K562 (cell line): ENCODE measurements around the gene SUGP1. TPM values are rescaled to one million over a fixed set of nuclear protein-coding genes. Genes with fewer than 3 reads are reported as not detected.

ENCODE experiments used
- ATAC-seq: fragments of 200-7000 bp; cut with Tn5 transposase; 3 replicates; pipeline ENCODE4 v1.9.1; 2020; ENCODE audit warnings: moderate library complexity
- BruUV-seq: library from RNA; stranded (reverse); fragments of 400-500 nt; replicated peaks from 2 replicates; lab custom pipeline; 2021; lab: Mats Ljungman, UMichigan
- CTCF ChIA-PET: fragments of 300-600 bp; formaldehyde crosslinking; extraction: SDS; loops from one replicate; lab custom pipeline; 2021; ENCODE audit warnings: low intra/inter-chr PET ratio; lab: Yijun Ruan, JAX
- POLR2A ChIA-PET: fragments of 300-600, 350-650 bp; sonication (Branson Sonifier 250); formaldehyde crosslinking; extraction: SDS; loops from one replicate; lab custom pipeline; 2021; ENCODE audit warnings: antibody characterized with exemption, inconsistent platforms; lab: Yijun Ruan, JAX
- DNase-seq, 4 experiments: peaks; one replicate each; pipeline versions ENCODE4 v3.0.0 to v3.0.0-alpha.2; 2011 to 2018; ENCODE audit warnings: low spot score in 3 of 4, mixed read lengths in 3 of 4; ENCODE audit errors: extremely low read depth in 1 of 4
- FAIRE-seq: peaks from 2 replicates; lab custom pipeline; 2011; peaks lifted over from hg19 to GRCh38; lab: Jason Lieb, UNC
- H2AFZ ChIP-seq: 2 replicates; pipeline ENCODE4 v1.6.0; 2011; ENCODE audit warnings: low read depth, low read length, control low read depth, inconsistent platforms
- H3K27ac ChIP-seq: fragments of 200-600 bp; 3 replicates; pipeline ENCODE4 v1.8.0; 2011; ENCODE audit warnings: low read depth, mild to moderate bottlenecking, control low read depth, inconsistent platforms, low read length, moderate library complexity, mixed read lengths; ENCODE audit errors: extremely low read depth
- H3K27me3 ChIP-seq, 2 experiments: fragments of 300-600 bp in 1 of 2; 2 replicates in 1 of 2; 3 replicates in 1 of 2; pipeline versions ENCODE4 v1.6.0 to v1.8.0; 2011; ENCODE audit warnings: inconsistent platforms in 2 of 2, low read length in 2 of 2, mild to moderate bottlenecking in 1 of 2, mixed read lengths in 1 of 2, moderate library complexity in 1 of 2; ENCODE audit not compliant: control insufficient read depth in 2 of 2, insufficient read depth in 2 of 2
- H3K36me3 ChIP-seq: fragments of 300-600 bp; 3 replicates; pipeline ENCODE4 v1.8.0; 2011; ENCODE audit warnings: mild to moderate bottlenecking, low read length, inconsistent platforms; ENCODE audit not compliant: control insufficient read depth, insufficient read depth
- H3K4me1 ChIP-seq, 2 experiments: fragments of 200-600 bp in 1 of 2; replicated peaks in 1 of 2; 2 replicates in 1 of 2; 3 replicates in 1 of 2; pipeline versions ENCODE4 v1.5.1 to v1.8.0; 2011; ENCODE audit warnings: inconsistent platforms in 2 of 2, low read length in 2 of 2, mild to moderate bottlenecking in 1 of 2, mixed read lengths in 1 of 2, moderate library complexity in 1 of 2; ENCODE audit not compliant: control insufficient read depth in 2 of 2, insufficient read depth in 2 of 2
- H3K4me2 ChIP-seq: 2 replicates; pipeline ENCODE4 v1.6.1; 2011; ENCODE audit warnings: low read length, control low read depth, inconsistent platforms, mixed read lengths; ENCODE audit not compliant: insufficient read depth
- H3K4me3 ChIP-seq: fragments of 200-600 bp; sonication (generic), shearing (Covaris generic); 2 replicates; pipeline ENCODE4 v1.5.1; 2016; ENCODE audit warnings: control low read depth, inconsistent platforms
- H3K79me2 ChIP-seq: fragments of 200-600 bp; 3 replicates; pipeline ENCODE4 v1.8.0; 2011; ENCODE audit warnings: low read length, inconsistent platforms; ENCODE audit not compliant: control insufficient read depth, insufficient read depth
- H3K9ac ChIP-seq, 2 experiments: 2 replicates each; pipeline versions ENCODE4 v1.6.0 to v1.6.1; 2011; ENCODE audit warnings: low read depth in 2 of 2, low read length in 2 of 2, control low read depth in 1 of 2, inconsistent platforms in 1 of 2, mild to moderate bottlenecking in 1 of 2, mixed read lengths in 1 of 2; ENCODE audit not compliant: insufficient read depth in 1 of 2
- H3K9me1 ChIP-seq: one replicate; pipeline ENCODE4 v1.6.0; 2011; ENCODE audit warnings: inconsistent platforms, mild to moderate bottlenecking, low read length, moderate library complexity; ENCODE audit not compliant: control insufficient read depth, insufficient read depth
- H3K9me3 ChIP-seq: replicated peaks from 2 replicates; pipeline ENCODE4 v1.5.1; 2011; ENCODE audit warnings: low read depth, low read length, inconsistent platforms; ENCODE audit not compliant: control insufficient read depth, insufficient read depth
- H4K20me1 ChIP-seq: replicated peaks from 2 replicates; pipeline ENCODE4 v1.6.1; 2011; ENCODE audit warnings: low read length, inconsistent platforms, mixed read lengths; ENCODE audit not compliant: control insufficient read depth, insufficient read depth
- ATF2 ChIP-seq: sonication (generic); formaldehyde crosslinking; IDR thresholded peaks from 2 replicates; pipeline ENCODE4 v1.8.1; 2022; ENCODE audit warnings: missing genetic modification reagents
- HDAC1 ChIP-seq, 2 experiments: fragments of 450-650 bp; IDR thresholded peaks; 2 replicates each; pipeline ENCODE4 v1.6.1; 2016 to 2017; ENCODE audit warnings: inconsistent platforms in 1 of 2, mild to moderate bottlenecking in 1 of 2, moderate library complexity in 1 of 2
- JUND ChIP-seq, 2 experiments: IDR thresholded peaks; 2 replicates in 1 of 2; 3 replicates in 1 of 2; pipeline ENCODE4 v1.6.1; 2011; ENCODE audit warnings: borderline replicate concordance in 2 of 2, low read depth in 2 of 2, low read length in 2 of 2, improper control_type of control experiment in 1 of 2, missing biosample characterization in 1 of 2, missing genetic modification characterization in 1 of 2, missing genetic modification reagents in 1 of 2
- MTA2 ChIP-seq: fragments of 450-650 bp; IDR thresholded peaks from 2 replicates; pipeline ENCODE4 v1.6.1; 2016; ENCODE audit warnings: low read depth
- PRDM10 ChIP-seq: fragments of 450-650 bp; IDR thresholded peaks from 2 replicates; pipeline ENCODE4 v1.6.1; 2018; ENCODE audit not compliant: partially characterized antibody
- TEAD4 ChIP-seq, 2 experiments: sonication (generic) in 1 of 2; formaldehyde crosslinking in 1 of 2; IDR thresholded peaks; 2 replicates each; pipeline versions ENCODE4 v1.6.1 to v1.8.0; 2012 to 2022; ENCODE audit warnings: borderline replicate concordance in 1 of 2, inconsistent platforms in 1 of 2, low read length in 1 of 2, mild to moderate bottlenecking in 1 of 2, missing genetic modification reagents in 1 of 2
- ZNF12 ChIP-seq: sonication (generic); formaldehyde crosslinking; IDR thresholded peaks from 2 replicates; pipeline ENCODE4 v1.4.0; 2020; ENCODE audit warnings: mild to moderate bottlenecking, missing genetic modification reagents
- WGBS: fragments of 100-300 bp; shearing (Covaris generic); methylation state at CpG from one replicate; pipeline ENCODE4 v1.1.6; 2016; ENCODE audit warnings: low coverage, mixed read lengths; ENCODE audit not compliant: insufficient coverage; ENCODE audit errors: missing lambda C conversion rate; 5-methylcytosine and 5-hydroxymethylcytosine counted together
- in situ Hi-C: fragments of 300-500 bp; cut with MboI; formaldehyde crosslinking; loops from 4 replicates; pipeline ENCODE4 v1.15.0; 2018; ENCODE audit warnings: inconsistent platforms, mixed read lengths
- intact Hi-C: fragments of 100-400 bp; cut with micrococcal nuclease; formaldehyde crosslinking; loops from 2 replicates; pipeline ENCODE4 v1.14.2; 2022
- polyA plus RNA-seq, 8 experiments: library from polyadenylated mRNA; depleted of rRNA in 4 of 8; stranded (reverse) in 5 of 8; unstranded in 3 of 8; fragments of >200 nt; fragmentation: Nextera tagmentation in 2 of 8; fragmentation: Illumina TruSeq in 1 of 8; extraction: Ambion mirVana in 2 of 8; extraction: Trizol in 1 of 8; gene quantifications; 2 replicates each; pipeline versions ENCODE4 v1.2.1 to v1.2.3, GENCODE V29; 2011 to 2014; ENCODE audit warnings: inconsistent platforms in 1 of 8, missing spikeins in 1 of 8
- total RNA-seq, 7 experiments: library from RNA; depleted of rRNA in 6 of 7; stranded (reverse); fragments of >200 nt in 6 of 7; fragmentation: Illumina TruSeq in 2 of 7; extraction: Trizol in 2 of 7; gene quantifications; 2 replicates each; pipeline versions ENCODE4 v1.2.1 to v1.2.3, GENCODE V29; 2011 to 2021; ENCODE audit warnings: low replicate concordance in 1 of 7

The SUGP1 gene
- total and polyA plus RNA-seq, 9 of the 15 experiments (the other 6 are each of a cell fraction or from before 2014, with no cell fraction given) = 1.0 to 53.3 (median 32.4) TPM

GRCh38 chr19:19362075-19362474 lies 41.8 kb upstream of the SUGP1 start:
- 90% methylated on average over 3 of the region's 4 CpGs for WGBS
- CTCF ChIA-PET = interaction anchor here (2.0 kb wide), 1 partner anchor 128 kb away, joined by 7 read pairs; no protein-coding TSS in a partner anchor
- ATAC-seq (no peak), FAIRE-seq (no peak), DNase-seq (no peak)
- H3K36me3 ChIP-seq = peaks cover 4% of the 10 kb centered on the region; the same call in 1 of the 3 replicates
- H2AFZ ChIP-seq = no peak overlapping the region
- BruUV-seq = no TSS peak
- in situ Hi-C loops (no loop called here), intact Hi-C loops (loop anchor here (5.0 kb wide), 1 partner anchor 175 kb away; no protein-coding TSS in a partner anchor)
- no peak overlapping the region for H3K4me2 ChIP-seq
- no peaks in the 10 kb centered on the region for H3K9me1 ChIP-seq
- H4K20me1 ChIP-seq = no peaks in the 10 kb centered on the region
- H3K4me1 ChIP-seq = peaks cover 9 to 27% of the 10 kb centered on the region in 2 experiments; a peak in 4 of 5 replicates
- peak overlapping the region in 1 of 2 experiments; percentile 69; a peak in 2 of 4 replicates for H3K9ac ChIP-seq
- no peak overlapping the region for H3K27ac ChIP-seq
- TF ChIP-seq TEAD4 (IDR thresholded peaks at IDR 0.05; ENCODE audit: low read length) (no peak), TEAD4 (CRISPR knock-in tag; IDR thresholded peaks at IDR 0.05; ENCODE audit: borderline replicate concordance) (no peak), ZNF12 (CRISPR knock-in tag) (0 out of 2 replicates have a peak, but pooled peaks have one; percentile 29)
- no peaks in the 10 kb centered on the region for H3K79me2 ChIP-seq
- no peaks in the 10 kb centered on the region for H3K27me3 ChIP-seq
- no peaks in the 10 kb centered on the region for H3K9me3 ChIP-seq
- H3K4me3 ChIP-seq = no peak overlapping the region
- POLR2A ChIA-PET = interaction anchor here (0.6 to 3.5 kb wide), 5 partner anchors 13 to 128 kb away, joined by 3 to 11 read pairs (median 3); no protein-coding TSS in a partner anchor

GRCh38 chr19:19361075-19361594 lies 40.8 kb upstream of the SUGP1 start:
- WGBS = 14% methylated on average over 14 of the region's 14 CpGs
- Histone ChIP-seq H3K27me3 (no peaks in the 10 kb centered on the region), H3K4me2 (peak overlapping the region; percentile 33; the same call in 1 of the 2 replicates), H4K20me1 (no peaks in the 10 kb centered on the region), H3K9me1 (no peaks in the 10 kb centered on the region), H3K4me1 (peaks cover 7 to 26% of the 10 kb centered on the region in 2 experiments; a peak in 4 of 5 replicates), H3K4me3 (no peak overlapping the region), H3K9me3 (no peaks in the 10 kb centered on the region), H3K9ac (peak overlapping the region; percentile 18 to 43; a peak in 3 of 4 replicates), H2AFZ (peak overlapping the region; percentile 92), H3K36me3 (peaks cover 8% of the 10 kb centered on the region; the same call in 2 of the 3 replicates), H3K79me2 (no peaks in the 10 kb centered on the region), H3K27ac (peak overlapping the region; percentile 16; the same call in 2 of the 3 replicates)
- FAIRE-seq = peak; percentile 93
- CTCF ChIA-PET = interaction anchor here (0.8 to 2.0 kb wide), 2 partner anchors 117 to 129 kb away, joined by 3 to 7 read pairs; no protein-coding TSS in a partner anchor
- DNase-seq = peak; percentile 71 to 90 (median 78)
- intact Hi-C loops = loop anchor here (5.0 kb wide), 1 partner anchor 174 kb away; no protein-coding TSS in a partner anchor
- BruUV-seq = no TSS peak
- in situ Hi-C loops = no loop called here
- ATAC-seq = peak; percentile 85
- POLR2A ChIA-PET = interaction anchor here (1.0 to 1.3 kb wide), 2 partner anchors 14 to 24 kb away, joined by 3 read pairs; no protein-coding TSS in a partner anchor
- no peak for TF ChIP-seq MTA2
- no peak for TF ChIP-seq HDAC1 (IDR thresholded peaks at IDR 0.05)
- no peak for TF ChIP-seq JUND (IDR thresholded peaks at IDR 0.05; ENCODE audit: borderline replicate concordance, low read depth, low read length)
- TF ChIP-seq JUND (tag; IDR thresholded peaks at IDR 0.05; ENCODE audit: borderline replicate concordance, low read depth, low read length) = 0 out of 3 replicates have a peak, but pooled peaks have one; percentile 19
- no peak for TF ChIP-seq PRDM10
- no peak for TF ChIP-seq ATF2 (CRISPR knock-in tag)
